Activated effector memory CD4-positive, alpha-beta T cell treated with Interleukin-2 at 50 U/mL for 16 hours (primary cell): ENCODE data around the gene POC5.

ENCODE experiments used
- DNase-seq: peaks from one replicate; pipeline ENCODE4 v3.0.0-alpha.2; 2020

The POC5 gene

DNA sequence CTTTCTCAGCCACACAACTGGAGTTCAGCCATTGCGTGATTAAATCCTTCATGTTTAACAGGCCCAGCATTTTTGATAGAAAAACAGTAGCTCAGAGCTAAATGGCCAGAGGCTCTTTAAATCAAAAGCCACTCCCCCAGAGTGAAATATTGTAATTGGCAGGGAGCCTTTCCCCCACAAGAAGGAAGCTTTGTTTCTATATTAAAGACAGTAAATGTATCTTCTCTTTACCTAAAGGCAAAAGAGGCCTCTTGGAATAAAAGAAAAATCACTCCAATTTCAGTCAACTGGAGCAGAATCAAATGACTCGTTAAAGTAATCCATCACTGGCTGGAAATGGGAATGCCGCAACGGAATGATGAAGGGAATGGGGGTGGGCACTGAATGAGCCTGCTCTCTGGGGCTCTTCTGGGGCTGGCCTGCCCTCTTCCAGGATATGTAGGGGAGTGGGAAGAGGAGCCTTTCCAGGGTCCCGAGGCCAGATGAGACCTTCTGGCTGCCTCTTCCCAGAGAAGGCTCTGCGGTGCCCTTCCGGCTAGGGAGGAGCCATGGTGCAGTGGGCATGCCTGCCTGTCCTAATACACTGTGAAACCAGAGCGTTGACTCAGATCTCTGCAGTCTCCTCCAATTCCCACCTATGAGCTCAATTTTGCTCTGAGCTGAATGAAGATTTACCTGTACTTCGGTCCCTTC lies 60.8 kb downstream of the POC5 start:
- no peak for DNase-seq

DNA sequence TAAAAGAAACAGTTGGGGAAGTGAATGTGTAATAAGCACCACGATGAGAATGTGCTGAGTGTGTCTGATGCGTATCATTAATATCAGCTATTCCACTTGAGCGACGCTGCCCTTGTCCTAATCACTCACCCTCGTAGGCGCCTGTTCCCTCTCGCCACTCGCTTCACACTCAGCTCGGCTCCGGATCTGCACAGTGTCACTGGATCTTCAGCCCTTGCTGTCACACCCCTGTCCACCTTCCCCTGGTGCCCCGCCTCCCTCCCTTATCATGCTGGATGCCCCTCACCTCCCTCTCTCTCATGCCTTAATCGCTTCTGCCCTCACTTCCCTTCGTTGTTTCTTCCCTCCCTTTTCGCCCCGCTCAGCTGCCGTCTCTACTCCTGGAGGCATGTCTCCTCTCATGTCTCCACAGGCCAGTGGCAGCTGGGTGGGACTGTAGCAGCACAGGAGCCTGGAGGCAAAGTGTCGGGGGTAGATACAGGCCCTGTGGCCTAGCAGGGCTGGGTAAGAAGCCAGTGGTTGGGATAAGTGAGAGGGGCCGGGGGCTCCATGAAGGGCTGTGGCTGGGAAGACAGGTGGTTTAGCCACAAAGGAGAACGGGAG lies 62.4 kb downstream of the POC5 start:
- DNase-seq, result no peak

DNA sequence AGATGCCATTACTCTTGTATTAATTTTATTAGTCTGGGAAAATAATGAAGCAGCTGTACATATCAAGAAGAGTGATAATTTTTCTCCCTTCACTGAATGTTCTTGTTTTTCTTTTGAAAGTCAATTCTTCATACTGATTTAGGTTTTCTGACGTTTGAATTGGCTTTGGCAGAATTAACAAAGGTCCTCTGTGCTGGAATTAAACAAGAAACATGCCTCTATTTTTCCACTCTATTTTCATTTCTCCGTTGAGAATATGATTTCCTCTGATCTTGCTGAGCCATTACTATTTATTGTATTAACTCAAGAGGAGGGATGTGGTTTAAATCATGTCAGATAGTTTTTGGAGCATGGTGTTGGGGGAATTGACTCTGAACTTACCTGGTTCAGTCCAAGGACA lies 63.7 kb downstream of the POC5 start:
- DNase-seq, result no peak

DNA sequence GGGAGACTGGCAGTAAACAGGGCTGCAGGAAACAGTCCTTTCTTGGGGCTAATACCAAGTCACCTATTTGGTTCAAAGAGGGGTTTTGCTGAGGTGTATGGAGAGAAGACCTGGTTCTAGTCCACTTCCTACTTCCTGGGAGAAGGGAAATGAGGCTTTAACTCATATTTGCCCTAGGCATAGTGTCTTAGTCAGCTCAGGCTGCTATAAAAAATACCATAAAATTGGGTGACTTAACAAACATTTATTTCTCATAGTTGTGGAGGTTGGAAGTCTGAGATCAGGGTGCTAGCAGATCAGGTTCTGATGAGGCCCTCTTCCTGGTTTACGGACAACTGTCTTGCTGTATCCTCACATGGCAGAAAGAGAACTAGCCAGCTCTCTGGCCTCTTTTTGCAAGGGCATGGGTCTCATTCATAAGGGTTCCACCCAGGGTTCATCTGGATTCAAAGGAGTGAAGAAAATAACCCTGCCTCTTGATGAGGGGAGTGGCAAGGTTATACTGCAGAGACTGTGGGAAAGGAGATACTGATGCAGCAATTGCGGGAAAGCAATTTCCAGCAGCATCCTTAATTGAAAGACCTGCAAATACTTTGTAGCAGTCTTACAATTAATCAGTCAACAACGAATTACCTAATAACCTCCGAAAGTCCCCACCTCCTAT lies 65.5 kb downstream of the POC5 start:
- DNase-seq, result no peak

DNA sequence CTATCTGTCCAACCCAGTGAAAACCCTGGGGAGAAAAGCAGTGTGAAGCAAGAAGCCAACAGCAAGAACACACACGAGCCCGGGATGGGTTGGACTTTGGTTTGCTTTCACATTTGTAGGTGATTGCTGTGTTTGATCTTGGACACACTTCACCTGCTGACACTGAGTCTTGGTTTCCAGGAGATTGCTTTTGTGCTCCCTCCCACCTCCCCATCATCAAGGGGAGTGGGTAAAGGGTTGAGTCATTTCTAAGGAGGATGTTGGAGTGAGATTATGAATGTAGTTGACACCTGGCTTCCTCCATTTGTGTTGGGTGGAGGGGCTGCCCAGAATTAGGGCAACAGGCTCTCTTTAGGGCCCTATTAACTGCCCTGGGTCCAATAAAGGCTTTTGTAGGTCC lies 68.5 kb downstream of the POC5 start:
- no peak for DNase-seq

DNA sequence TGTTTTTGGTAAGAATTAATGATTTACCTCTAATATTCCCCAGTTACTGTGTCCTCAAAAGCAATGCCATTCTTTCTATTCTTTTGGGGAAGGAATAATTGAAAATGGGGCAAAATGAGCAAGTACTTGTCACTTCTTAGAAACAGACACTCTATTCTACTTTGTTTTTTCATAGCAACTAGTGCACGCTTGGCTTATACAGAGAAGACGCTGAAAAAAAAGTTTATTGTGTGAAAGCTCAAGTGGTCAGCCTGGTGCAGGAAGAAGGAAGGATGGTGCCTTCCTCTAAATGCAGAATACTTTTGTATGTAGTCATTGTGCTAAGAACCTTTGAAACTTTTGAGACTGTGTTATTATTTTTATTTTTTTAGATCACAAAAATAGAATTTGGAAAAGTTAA lies 76.4 kb downstream of the POC5 start:
- no peak for DNase-seq

DNA sequence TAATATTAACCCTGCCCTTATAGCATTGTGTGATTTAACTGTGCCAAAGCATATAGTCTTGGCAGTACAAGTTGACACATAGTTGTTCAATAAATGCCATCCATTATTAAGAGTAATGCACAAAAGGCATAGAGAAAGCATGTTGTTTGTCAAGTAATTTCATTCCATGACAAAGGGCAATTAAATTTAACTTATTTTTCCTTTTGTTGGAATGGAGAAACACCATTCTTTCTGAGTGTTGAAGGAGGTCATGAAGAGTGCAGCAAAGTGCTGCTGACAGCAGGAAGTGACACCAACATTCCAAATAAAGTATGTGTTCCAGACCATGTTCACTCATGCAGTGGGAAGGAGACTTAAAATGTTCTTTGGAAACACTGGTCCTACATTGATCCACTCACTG lies 76.8 kb downstream of the POC5 start:
- DNase-seq, result no peak

DNA sequence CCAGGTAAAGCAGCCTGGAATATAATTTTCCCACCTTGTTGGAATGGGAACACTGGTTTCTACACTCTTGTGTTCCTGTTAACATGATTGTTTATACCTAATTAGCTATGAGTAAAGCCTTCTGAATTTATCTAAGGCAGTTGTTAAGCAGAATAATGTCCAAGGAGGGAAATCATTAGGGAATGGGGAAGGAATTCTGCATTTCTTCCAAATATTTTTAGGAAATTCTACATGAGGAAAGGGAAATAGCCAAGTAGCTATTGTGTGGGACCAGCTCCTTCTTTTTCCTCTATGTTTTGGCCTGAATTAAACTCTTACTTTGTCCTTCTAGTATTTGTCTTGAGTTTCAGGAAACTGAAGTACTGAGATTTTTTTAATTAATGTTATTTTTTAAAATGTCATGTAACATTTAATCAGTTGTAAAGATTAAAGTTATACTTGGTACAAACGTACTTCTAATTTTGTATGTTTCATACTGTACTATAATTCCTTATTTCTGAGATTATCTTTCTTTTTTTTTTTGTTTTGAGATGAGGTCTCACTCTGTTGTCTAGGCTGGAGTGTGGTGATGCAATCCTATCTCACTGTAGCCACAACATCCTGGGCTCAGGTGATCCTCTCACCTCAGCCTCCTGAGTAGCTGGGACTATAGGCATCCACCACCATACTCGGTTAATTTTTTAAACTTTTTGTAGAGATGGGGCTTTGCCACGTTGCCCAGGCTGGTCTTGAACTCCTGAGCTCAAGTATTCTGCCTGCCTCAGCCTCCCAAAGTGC lies 77.5 kb downstream of the POC5 start:
- no peak for DNase-seq

DNA sequence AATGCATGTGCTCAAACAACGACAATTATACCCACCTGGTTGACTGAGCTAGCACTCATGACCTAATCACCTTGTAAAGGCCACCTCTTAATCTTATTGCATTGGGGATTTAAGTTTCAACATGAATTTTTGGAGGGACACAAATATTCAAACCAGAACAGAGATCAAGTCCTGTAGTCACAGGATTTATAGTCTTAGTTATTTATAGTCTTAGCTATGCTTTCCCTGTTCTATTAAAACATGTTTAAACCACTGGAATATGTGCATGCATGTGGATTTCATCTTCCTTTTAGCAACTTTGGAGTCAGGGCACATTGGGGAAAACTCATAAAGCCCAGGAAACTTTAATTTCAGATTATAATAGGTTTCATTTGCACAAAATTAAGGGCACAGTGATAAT lies 79.3 kb downstream of the POC5 start:
- DNase-seq, result no peak

DNA sequence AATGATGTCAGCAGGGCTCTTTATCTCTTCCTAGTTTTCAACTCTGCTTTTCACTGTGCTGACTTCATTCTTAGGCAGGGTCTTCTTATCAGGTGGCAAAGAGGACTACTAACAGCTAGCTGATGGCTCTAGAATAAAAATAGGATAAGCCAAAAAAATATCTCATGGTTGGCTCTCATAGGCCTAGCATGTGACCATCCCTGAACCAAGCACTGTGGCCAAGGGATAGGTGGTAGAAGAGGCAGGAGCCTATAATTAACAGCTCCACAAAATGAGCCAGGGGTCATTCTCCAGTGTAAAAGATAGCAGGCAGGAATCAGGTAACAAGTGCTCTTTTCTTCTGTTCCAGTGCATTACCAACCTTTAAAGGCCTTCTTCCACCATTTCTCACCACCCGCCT lies 84.9 kb downstream of the POC5 start:
- DNase-seq, result no peak

DNA sequence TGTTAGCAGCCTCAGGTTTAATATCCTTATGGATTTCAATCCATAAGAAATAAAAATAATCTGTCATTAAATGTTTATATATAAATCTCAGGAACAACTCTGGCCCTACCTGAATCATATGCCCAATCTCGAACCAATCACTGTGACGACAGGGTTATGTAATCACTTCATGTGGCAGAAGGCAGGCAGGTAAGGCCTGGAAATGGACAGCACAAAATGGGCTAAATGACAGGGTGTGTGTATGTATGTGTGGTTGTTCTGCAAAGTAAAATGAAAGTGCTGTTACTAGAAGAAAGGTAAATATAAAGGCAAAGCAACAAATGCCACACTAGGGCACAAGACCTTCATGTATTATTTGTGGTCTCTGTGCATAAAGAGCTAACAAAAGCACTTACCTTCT lies 86.4 kb downstream of the POC5 start:
- no peak for DNase-seq

DNA sequence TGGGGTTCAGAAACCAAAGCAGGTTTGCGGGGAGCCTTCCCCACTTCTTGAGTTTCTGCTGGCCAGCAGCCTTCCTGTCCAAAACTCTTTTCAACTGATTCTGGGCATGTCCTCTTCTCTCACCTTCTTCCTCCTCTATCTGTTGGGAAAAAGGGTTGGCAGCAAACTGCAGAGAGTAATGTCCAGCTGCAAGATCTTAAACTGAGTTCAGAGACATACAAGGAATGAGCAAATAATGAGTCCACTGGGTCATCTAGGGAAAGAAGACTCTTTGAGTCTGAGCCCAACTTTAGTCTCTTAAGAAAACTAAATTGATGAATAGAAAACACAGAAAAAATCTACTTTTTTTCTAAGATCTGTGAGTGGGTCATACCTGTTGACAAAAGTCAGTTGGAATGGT lies 89.4 kb downstream of the POC5 start:
- DNase-seq, result no peak

DNA sequence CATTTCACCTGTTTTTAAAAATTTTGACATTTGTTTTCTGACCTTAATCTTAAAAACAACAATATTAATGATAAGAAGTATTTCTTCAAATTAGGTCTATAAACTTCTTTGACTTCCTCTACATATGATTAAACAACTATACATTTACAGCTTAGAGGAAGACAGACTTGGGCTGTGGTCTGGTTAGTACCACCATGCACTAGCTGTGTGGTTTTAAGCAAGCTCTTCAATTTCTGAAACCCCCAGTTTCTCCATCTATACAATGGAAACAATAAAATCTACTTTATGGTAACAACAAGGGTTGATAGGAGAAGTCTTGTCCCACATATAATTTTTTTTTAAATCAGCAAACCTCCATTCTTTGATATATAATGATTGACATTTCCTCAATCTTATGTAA lies 90.3 kb downstream of the POC5 start:
- no peak for DNase-seq
